Astrocyte of the cerebellum (primary cell): ENCODE data around the gene DYRK3.

Experiments
- DNase-seq: peaks from one replicate; pipeline ENCODE4 v3.0.0-alpha.2; 2011; ENCODE audit warnings: low read depth
- H3K4me3 ChIP-seq: 2 replicates; pipeline ENCODE4 v1.5.1; 2011; ENCODE audit warnings: mild to moderate bottlenecking, low read depth, low read length, moderate library complexity
- CTCF ChIP-seq: IDR thresholded peaks from 2 replicates; pipeline ENCODE4 v1.5.1; 2012; ENCODE audit warnings: low read length, low read depth, moderate library complexity, mild to moderate bottlenecking; ENCODE audit errors: missing control alignments
- in situ Hi-C: cut with HindIII; loops from 2 replicates; pipeline ENCODE4 v1.10.0; 2017; ENCODE audit warnings: low sequenced_read_pairs

Gene DYRK3

DNA sequence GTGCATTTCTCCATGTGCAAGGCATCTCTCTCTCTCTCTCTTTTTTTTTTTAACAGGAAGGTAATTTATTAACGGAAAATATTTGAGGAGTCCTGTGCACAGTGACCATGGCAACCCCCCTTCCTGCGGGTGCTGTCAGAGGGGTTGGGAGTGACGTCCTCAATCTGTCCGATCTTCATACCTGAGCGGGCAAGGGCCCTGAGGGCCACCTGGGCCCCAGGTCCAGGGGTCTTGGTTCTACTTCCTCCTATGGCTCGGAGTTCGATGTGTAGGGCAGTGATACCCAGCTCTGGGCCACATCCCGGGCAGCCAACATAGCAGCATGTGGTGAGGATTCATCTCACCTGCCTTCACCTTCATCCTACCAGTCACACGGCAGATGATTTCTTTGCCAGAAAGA lies 60.4 kb downstream of the DYRK3 start:
- DNase-seq, result no peak
- TF ChIP-seq CTCF, result no peak

DNA sequence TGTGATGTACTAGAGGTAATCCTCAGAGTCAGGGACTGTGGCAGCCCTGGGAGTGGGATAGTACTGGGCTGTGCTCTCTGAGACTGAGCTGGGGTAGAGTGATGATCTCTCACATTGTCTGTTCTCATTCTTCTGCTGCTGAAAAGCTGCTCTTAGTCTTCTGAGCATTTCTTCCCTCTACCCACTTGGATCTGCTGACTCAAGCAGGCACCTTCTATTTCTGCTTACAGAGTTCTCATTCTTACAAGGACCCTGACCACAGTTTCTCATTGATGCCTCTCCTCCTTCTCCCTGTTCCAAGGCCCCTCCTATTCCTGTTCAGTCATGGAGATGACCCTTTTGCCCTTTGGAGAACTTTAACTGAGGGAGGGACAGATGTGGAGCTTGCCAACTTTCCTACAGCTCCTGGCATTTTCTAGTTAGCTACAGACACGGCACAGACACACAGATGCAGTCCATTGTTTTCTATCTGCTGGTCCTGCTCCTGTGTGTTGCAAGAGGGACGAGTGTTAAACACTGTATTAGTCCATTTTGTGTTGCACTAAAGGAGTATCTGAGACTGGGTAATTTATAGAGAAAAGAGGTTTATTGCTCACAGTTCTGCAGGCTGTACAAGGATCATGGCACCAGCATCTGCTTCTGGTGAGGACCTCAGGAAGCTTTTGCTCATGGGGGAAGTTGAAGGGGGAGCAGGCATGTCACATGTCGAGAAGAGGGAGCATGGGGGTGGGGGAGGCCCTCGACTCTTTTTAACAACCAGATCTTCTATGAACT lies 61.7 kb downstream of the DYRK3 start:
- H3K4me3 ChIP-seq, result no peak overlapping the region
- no peak for DNase-seq
- in situ Hi-C loops, result no loop called here
- no peak for TF ChIP-seq CTCF

More for the DNA sequence above, 60.4 kb downstream of the DYRK3 start:
- no peak overlapping the region for H3K4me3 ChIP-seq
- in situ Hi-C loops, result no loop called here

DNA sequence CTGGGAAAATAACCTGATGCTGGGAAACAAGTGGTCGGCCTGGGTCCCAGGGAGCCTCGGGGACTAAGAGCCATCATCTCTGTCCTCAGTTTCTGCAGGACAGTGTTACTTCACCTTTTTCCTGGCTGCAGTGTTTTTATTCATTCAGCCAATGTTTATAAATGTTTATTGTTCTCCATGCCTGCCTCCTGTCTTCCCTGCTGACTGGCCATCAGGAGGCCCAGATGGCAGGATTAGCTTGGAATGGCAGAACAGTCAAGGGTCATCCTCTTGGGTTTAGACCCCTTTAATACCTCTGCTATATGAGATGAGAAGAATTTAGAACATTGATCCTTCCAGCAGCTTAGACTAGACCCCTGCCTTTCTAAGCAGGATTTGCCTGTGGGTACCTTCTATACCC lies 62.7 kb downstream of the DYRK3 start:
- no peak overlapping the region for H3K4me3 ChIP-seq
- no peak for TF ChIP-seq CTCF
- in situ Hi-C loops, result no loop called here
- no peak for DNase-seq
